Kidney (tissue), 14 donors: Measurements from ENCODE around the gene ABI3BP. TPM values are rescaled to one million over a fixed set of nuclear protein-coding genes. Genes with fewer than 3 reads are reported as not detected.
A peak's percentile ranks its signal among the peaks of the same experiment; 100 is the strongest.

Experiments used
- DNase-seq, 5 donors: peaks; one replicate each; pipeline ENCODE4 v3.0.0-alpha.2; 2013 to 2020
- FAIRE-seq: peaks from 2 replicates; lab custom pipeline; 2012; peaks lifted over from hg19 to GRCh38; lab: Jason Lieb, UNC
- H3K27ac ChIP-seq, 2 donors: one replicate each; pipeline ENCODE4 v1.7.0; 2013; ENCODE audit warnings: low read depth in 2 of 2, low read length in 2 of 2, inconsistent platforms in 1 of 2
- H3K27me3 ChIP-seq: one replicate; pipeline ENCODE4 v1.7.1; 2013; ENCODE audit warnings: low read length, inconsistent platforms; ENCODE audit not compliant: control insufficient read depth, insufficient read depth
- H3K36me3 ChIP-seq, 3 donors: one replicate each; pipeline versions ENCODE4 v1.7.0 to v1.7.1; 2013; ENCODE audit warnings: low read length in 3 of 3, control low read depth in 1 of 3, inconsistent platforms in 1 of 3; ENCODE audit not compliant: insufficient read depth in 3 of 3, control insufficient read depth in 2 of 3
- H3K4me1 ChIP-seq, 3 donors: one replicate each; pipeline versions ENCODE4 v1.7.0 to v1.7.1; 2013; ENCODE audit warnings: low read length in 3 of 3, inconsistent platforms in 1 of 3, low read depth in 1 of 3; ENCODE audit not compliant: control insufficient read depth in 2 of 3, insufficient read depth in 2 of 3
- H3K4me3 ChIP-seq, 3 donors: one replicate each; pipeline versions ENCODE4 v1.7.0 to v1.8.1; 2013; ENCODE audit warnings: low read length in 3 of 3, control low read depth in 1 of 3, inconsistent platforms in 1 of 3
- H3K9ac ChIP-seq, 3 donors: one replicate each; pipeline versions ENCODE4 v1.7.0 to v1.7.1; 2013; ENCODE audit warnings: low read length in 3 of 3, control low read depth in 1 of 3, inconsistent platforms in 1 of 3
- H3K9me3 ChIP-seq, 3 donors: one replicate each; pipeline versions ENCODE4 v1.7.0 to v1.7.1; 2013; ENCODE audit warnings: low read length in 3 of 3, control low read depth in 1 of 3, inconsistent platforms in 1 of 3; ENCODE audit not compliant: control insufficient read depth in 2 of 3, insufficient read depth in 1 of 3
- intact Hi-C: fragments of 100-400 bp; cut with DNase I; formaldehyde crosslinking; loops from one replicate; pipeline ENCODE4 v1.11.1; 2022
- polyA plus RNA-seq: library from polyadenylated mRNA; stranded (reverse); fragments of 350-450 nt; fragmentation: Illumina TruSeq; extraction: RNeasy Lipid Tissue Mini Kit (QIAGEN cat#74804); gene quantifications from one replicate; pipeline ENCODE4 v1.2.3, GENCODE V29; 2014; ENCODE audit warnings: low read depth, low replicate concordance; ENCODE audit not compliant: insufficient read depth
- total RNA-seq: library from RNA; stranded (reverse); fragmentation: NEBNext Ultra II Directional; extraction: Animal tissue kit (Norgen Biotek cat#: 25700); gene quantifications from one replicate; pipeline ENCODE4 v1.2.1, GENCODE V29; 2021
- TF ChIP-seq, protein P1 (sequence below): IDR thresholded peaks from 3 replicates; pipeline ENCODE4 v1.5.1; 2012; ENCODE audit warnings: mild to moderate bottlenecking, moderate library complexity, borderline replicate concordance; ENCODE audit not compliant: insufficient read depth; ENCODE audit errors: extremely low read depth
- donor health status: control.
- donor health status: control.
- donor health status: control.
- donor health status: control.
- donor health status: control.
- donor health status: DM: yes; HTN: yes; CAD: no.
- donor health status: Normal renal cell carcinoma (clear cell type).

Gene ABI3BP
- total and polyA plus RNA-seq, 2 donors from 2014 or later = 7.1 to 160 TPM

DNA sequence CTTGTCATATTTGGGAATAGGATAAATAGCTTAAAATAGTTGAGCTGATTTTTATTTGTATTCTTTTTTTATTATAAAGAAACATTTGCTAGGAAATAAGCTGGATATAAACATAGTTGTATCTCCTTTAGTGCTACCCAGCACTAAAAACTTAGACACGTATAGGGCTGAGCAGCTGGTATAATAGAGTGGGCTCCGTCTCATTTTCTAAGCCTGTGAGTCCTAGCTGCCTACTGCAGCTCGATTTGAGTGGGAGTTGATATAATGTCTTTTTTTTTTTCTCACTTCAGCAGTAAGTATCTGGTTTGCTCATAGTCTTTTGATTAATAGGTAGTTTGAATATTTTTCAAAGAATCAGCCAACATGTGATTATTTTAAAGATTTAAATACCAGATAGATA lies 249.7 kb downstream of the ABI3BP start:
- H3K4me1 ChIP-seq = no peaks in the 10 kb centered on the region
- TF ChIP-seq, protein P1, sequence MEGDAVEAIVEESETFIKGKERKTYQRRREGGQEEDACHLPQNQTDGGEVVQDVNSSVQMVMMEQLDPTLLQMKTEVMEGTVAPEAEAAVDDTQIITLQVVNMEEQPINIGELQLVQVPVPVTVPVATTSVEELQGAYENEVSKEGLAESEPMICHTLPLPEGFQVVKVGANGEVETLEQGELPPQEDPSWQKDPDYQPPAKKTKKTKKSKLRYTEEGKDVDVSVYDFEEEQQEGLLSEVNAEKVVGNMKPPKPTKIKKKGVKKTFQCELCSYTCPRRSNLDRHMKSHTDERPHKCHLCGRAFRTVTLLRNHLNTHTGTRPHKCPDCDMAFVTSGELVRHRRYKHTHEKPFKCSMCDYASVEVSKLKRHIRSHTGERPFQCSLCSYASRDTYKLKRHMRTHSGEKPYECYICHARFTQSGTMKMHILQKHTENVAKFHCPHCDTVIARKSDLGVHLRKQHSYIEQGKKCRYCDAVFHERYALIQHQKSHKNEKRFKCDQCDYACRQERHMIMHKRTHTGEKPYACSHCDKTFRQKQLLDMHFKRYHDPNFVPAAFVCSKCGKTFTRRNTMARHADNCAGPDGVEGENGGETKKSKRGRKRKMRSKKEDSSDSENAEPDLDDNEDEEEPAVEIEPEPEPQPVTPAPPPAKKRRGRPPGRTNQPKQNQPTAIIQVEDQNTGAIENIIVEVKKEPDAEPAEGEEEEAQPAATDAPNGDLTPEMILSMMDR = no peak
- DNase-seq (no peak), FAIRE-seq (no peak)
- no peak overlapping the region for H3K4me3 ChIP-seq
- no peak overlapping the region for H3K9ac ChIP-seq
- H3K27me3 ChIP-seq = no peaks in the 10 kb centered on the region
- H3K36me3 ChIP-seq = peaks cover 9 to 35% (median 20%) of the 10 kb centered on the region in 3 donors
- intact Hi-C loops = no loop called here
- no peak overlapping the region for H3K27ac ChIP-seq
- no peaks in the 10 kb centered on the region for H3K9me3 ChIP-seq

DNA sequence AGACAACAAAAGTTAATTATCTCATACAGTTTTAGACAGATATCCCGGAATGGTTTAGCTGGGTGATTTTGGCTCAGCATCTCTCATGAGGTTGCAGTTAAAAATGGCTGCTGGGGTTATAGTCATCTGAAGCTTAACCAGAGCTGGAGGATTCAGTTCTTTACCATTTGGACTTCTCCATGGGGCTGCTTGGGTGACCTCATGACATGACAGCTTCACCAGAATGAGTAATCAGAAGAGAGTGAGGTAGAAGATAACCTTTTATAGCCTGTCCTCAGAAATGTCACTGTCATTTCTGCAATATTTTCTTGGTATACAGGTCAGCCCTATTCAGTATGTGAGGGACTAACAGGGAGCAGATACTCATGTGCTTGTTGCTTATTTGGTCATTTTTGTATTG lies 253.0 kb downstream of the ABI3BP start:
- no peak for DNase-seq
- H3K9me3 ChIP-seq = no peaks in the 10 kb centered on the region
- intact Hi-C loops = no loop called here
- TF ChIP-seq, protein P1 = no peak
- no peak overlapping the region for H3K4me3 ChIP-seq
- H3K36me3 ChIP-seq = peaks cover 20 to 45% (median 27%) of the 10 kb centered on the region in 3 donors
- no peak for FAIRE-seq
- no peak overlapping the region for H3K27ac ChIP-seq
- no peak overlapping the region for H3K9ac ChIP-seq
- no peaks in the 10 kb centered on the region for H3K27me3 ChIP-seq
- H3K4me1 ChIP-seq = no peaks in the 10 kb centered on the region

DNA sequence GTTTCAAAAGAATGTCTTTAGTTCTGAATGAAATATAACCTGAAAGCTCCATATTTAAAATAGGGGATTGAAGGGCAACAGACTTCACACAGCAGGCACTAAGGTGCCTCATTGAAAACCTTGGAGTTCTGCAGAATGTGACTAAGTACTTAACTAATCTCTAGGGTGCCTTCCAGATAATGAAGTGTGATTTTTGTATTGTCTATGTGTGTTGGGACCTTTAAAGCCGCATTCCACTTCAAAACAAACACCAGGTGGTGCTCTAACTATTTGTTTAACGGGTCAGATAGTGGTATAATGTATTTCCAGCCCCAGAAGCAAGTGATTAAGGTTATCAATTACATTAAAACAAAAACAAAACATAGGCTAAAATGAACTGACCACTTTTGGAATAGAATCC lies 255.9 kb downstream of the ABI3BP start:
- peak in 1 of 5 donors; percentile 32 for DNase-seq
- TF ChIP-seq, protein P1 = peak; percentile 35
- Histone ChIP-seq H3K27ac (no peak overlapping the region), H3K9me3 (no peaks in the 10 kb centered on the region), H3K27me3 (no peaks in the 10 kb centered on the region), H3K9ac (no peak overlapping the region), H3K4me3 (no peak overlapping the region), H3K4me1 (no peaks in the 10 kb centered on the region), H3K36me3 (peaks cover 20 to 41% (median 25%) of the 10 kb centered on the region in 3 donors)
- intact Hi-C loops = no loop called here
- no peak for FAIRE-seq

DNA sequence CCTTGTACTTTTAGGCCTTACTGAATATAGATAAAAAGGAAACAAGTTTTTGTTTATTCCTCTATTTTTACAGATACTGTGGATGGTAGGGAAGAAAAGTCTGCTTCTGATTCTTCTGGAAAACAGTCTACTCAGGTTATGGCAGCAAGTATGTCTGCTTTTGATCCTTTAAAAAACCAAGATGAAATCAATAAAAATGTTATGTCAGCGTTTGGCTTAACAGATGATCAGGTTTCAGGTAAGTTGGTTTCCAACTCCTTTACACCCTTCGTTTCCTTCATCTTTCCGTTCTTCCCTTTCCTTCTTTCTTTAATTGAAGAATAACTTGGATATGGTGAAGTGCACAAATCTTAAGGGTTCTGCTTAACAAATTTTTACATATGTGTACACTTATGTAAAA lies 260.8 kb downstream of the ABI3BP start:
- DNase-seq (no peak), FAIRE-seq (no peak)
- Histone ChIP-seq H3K4me1 (no peaks in the 10 kb centered on the region), H3K9me3 (no peaks in the 10 kb centered on the region), H3K4me3 (no peak overlapping the region), H3K9ac (no peak overlapping the region), H3K36me3 (peaks cover 10 to 39% (median 13%) of the 10 kb centered on the region in 3 donors), H3K27ac (no peak overlapping the region), H3K27me3 (no peaks in the 10 kb centered on the region)
- intact Hi-C loops = no loop called here
- TF ChIP-seq, protein P1 = no peak
